PC-3 (cell line): ENCODE results near the gene SH3BP4. TPM values are rescaled to one million over a fixed set of nuclear protein-coding genes. Genes with fewer than 3 reads are reported as not detected.

ENCODE experiments used
- ATAC-seq: fragments of 200-7000 bp; cut with Tn5 transposase; 2 replicates; pipeline ENCODE4 v1.9.1; 2020; ENCODE audit warnings: mild to moderate bottlenecking, moderate library complexity
- BruUV-seq: library from RNA; stranded (reverse); fragments of 400-500 nt; replicated peaks from 2 replicates; lab custom pipeline; 2021; lab: Mats Ljungman, UMichigan
- CTCF ChIA-PET: fragments of 300-600 bp; sonication (Branson Sonifier 250); formaldehyde crosslinking; loops from one replicate; lab custom pipeline; 2022; ENCODE audit warnings: antibody characterized with exemption; lab: Charles Lee
- POLR2A ChIA-PET: fragments of 300-600 bp; sonication (Branson Sonifier 250); formaldehyde crosslinking; loops from one replicate; lab custom pipeline; 2022; ENCODE audit warnings: antibody characterized with exemption; ENCODE audit not compliant: unreplicated experiment; lab: Charles Lee
- DNase-seq: peaks from one replicate; pipeline ENCODE4 v3.0.0-alpha.2; 2015
- H2AFZ ChIP-seq: fragments of 300-600 bp; sonication (generic); 2 replicates; pipeline ENCODE4 v1.6.0; 2016; ENCODE audit warnings: antibody characterized with exemption, low read length
- H3F3A ChIP-seq: fragments of 300-600 bp; sonication (generic); one replicate; pipeline ENCODE4 v1.6.0; 2017; ENCODE audit warnings: antibody characterized with exemption, low read length, control low read depth, mild to moderate bottlenecking; ENCODE audit not compliant: unreplicated experiment
- H3K27ac ChIP-seq: fragments of 300-600 bp; sonication (generic); 2 replicates; pipeline ENCODE4 v1.5.1; 2016; ENCODE audit warnings: mild to moderate bottlenecking, low read length
- H3K27me3 ChIP-seq: fragments of 300-600 bp; sonication (generic); 2 replicates; pipeline ENCODE4 v1.6.1; 2016; ENCODE audit warnings: low read length, mixed read lengths
- H3K36me3 ChIP-seq: fragments of 300-600 bp; sonication (generic); 2 replicates; pipeline ENCODE4 v1.6.1; 2016; ENCODE audit warnings: low read depth, mixed run types, low read length, mixed read lengths
- H3K4me1 ChIP-seq: fragments of 300-600 bp; sonication (generic); 2 replicates; pipeline ENCODE4 v1.5.1; 2016; ENCODE audit warnings: low read length; ENCODE audit not compliant: insufficient read depth
- H3K4me2 ChIP-seq: fragments of 300-600 bp; sonication (generic); 2 replicates; pipeline ENCODE4 v1.6.0; 2016; ENCODE audit warnings: low read length
- H3K4me3 ChIP-seq: fragments of 300-600 bp; sonication (generic); 2 replicates; pipeline ENCODE4 v1.5.1; 2016; ENCODE audit warnings: mild to moderate bottlenecking, low read length, mixed read lengths
- H3K79me2 ChIP-seq: fragments of 300-600 bp; sonication (generic); 2 replicates; pipeline ENCODE4 v1.6.1; 2017; ENCODE audit warnings: low read length, mixed read lengths
- H3K9ac ChIP-seq: fragments of 300-600 bp; sonication (generic); 2 replicates; pipeline ENCODE4 v1.6.0; 2016; ENCODE audit warnings: mild to moderate bottlenecking, low read length
- H3K9me2 ChIP-seq: fragments of 300-600 bp; sonication (generic); replicated peaks from 2 replicates; pipeline ENCODE4 v1.6.1; 2016; ENCODE audit warnings: mixed run types, low read length, mixed read lengths
- H3K9me3 ChIP-seq: fragments of 300-600 bp; sonication (generic); 2 replicates; pipeline ENCODE4 v1.6.1; 2016; ENCODE audit warnings: low read length, mixed read lengths
- H4K20me1 ChIP-seq: fragments of 300-600 bp; sonication (generic); 2 replicates; pipeline ENCODE4 v1.6.1; 2016; ENCODE audit warnings: low read length, mixed read lengths
- CTCF ChIP-seq: fragments of 300-600 bp; sonication (generic); conservative IDR thresholded peaks from 2 replicates; pipeline ENCODE4 v1.5.1; 2017; ENCODE audit warnings: antibody characterized with exemption, low read depth, mild to moderate bottlenecking, low read length
- EZH2 ChIP-seq: fragments of 300-600 bp; sonication (generic); IDR thresholded peaks from one replicate; pipeline ENCODE4 v1.6.1; 2017; ENCODE audit warnings: antibody characterized with exemption, mild to moderate bottlenecking, low read length; ENCODE audit not compliant: unreplicated experiment
- EZH2phosphoT487 ChIP-seq: fragments of 300-600 bp; sonication (generic); IDR thresholded peaks from 2 replicates; pipeline ENCODE4 v1.6.1; 2018; ENCODE audit warnings: mild to moderate bottlenecking, antibody characterized with exemption, low read length, borderline replicate concordance
- intact Hi-C: fragments of 100-400 bp; cut with micrococcal nuclease; formaldehyde crosslinking; loops from 2 replicates; pipeline ENCODE4 v1.9.0; 2023
- total RNA-seq: library from RNA; depleted of rRNA; stranded (reverse); fragments of >200 nt; gene quantifications from 2 replicates; pipeline ENCODE4 v1.2.3, GENCODE V29; 2014

The SH3BP4 gene
- total RNA-seq, 1 experiment from 2014 or later = 35.2 TPM

GRCh38 chr2:234920836-234921235 is 31.0 kb upstream of the SH3BP4 start:
- H3K4me1 ChIP-seq = peaks cover 13% of the 10 kb centered on the region
- H3K4me3 ChIP-seq = no peak overlapping the region
- no peak overlapping the region for H3K9ac ChIP-seq
- H3K27ac ChIP-seq = no peak overlapping the region
- ChIA-PET POLR2A (no interaction called here), CTCF (no interaction called here)
- H2AFZ ChIP-seq = no peak overlapping the region
- H3K27me3 ChIP-seq = no peaks in the 10 kb centered on the region
- H3F3A ChIP-seq = no peaks in the 10 kb centered on the region
- no peak for ATAC-seq
- peak; percentile 33 for DNase-seq
- H4K20me1 ChIP-seq = no peaks in the 10 kb centered on the region
- H3K9me2 ChIP-seq = no peaks in the 10 kb centered on the region
- TF ChIP-seq CTCF = no peak
- TF ChIP-seq EZH2 = no peak
- H3K4me2 ChIP-seq = no peak overlapping the region
- H3K36me3 ChIP-seq = no peaks in the 10 kb centered on the region; the same call in 1 of the 2 replicates
- no TSS peak for BruUV-seq
- H3K79me2 ChIP-seq = no peaks in the 10 kb centered on the region
- intact Hi-C loops = no loop called here
- no peaks in the 10 kb centered on the region for H3K9me3 ChIP-seq

GRCh38 chr2:234929002-234929401 is 22.8 kb upstream of the SH3BP4 start:
- no TSS peak for BruUV-seq
- ChIA-PET CTCF (no interaction called here), POLR2A (no interaction called here)

GRCh38 chr2:234930397-234930796 is 21.4 kb upstream of the SH3BP4 start:
- Histone ChIP-seq H2AFZ (no peak overlapping the region), H3K27me3 (no peaks in the 10 kb centered on the region), H3K4me2 (no peak overlapping the region), H4K20me1 (no peaks in the 10 kb centered on the region), H3K27ac (no peak overlapping the region), H3K9me3 (no peaks in the 10 kb centered on the region), H3K9me2 (no peaks in the 10 kb centered on the region), H3K79me2 (no peaks in the 10 kb centered on the region), H3K4me1 (no peaks in the 10 kb centered on the region), H3K36me3 (no peaks in the 10 kb centered on the region), H3F3A (no peaks in the 10 kb centered on the region), H3K9ac (no peak overlapping the region), H3K4me3 (no peak overlapping the region)
- no peak for ATAC-seq
- BruUV-seq = no TSS peak
- TF ChIP-seq EZH2phosphoT487 (no peak), CTCF (no peak), EZH2 (no peak)
- no peak for DNase-seq
- POLR2A ChIA-PET = no interaction called here
- CTCF ChIA-PET = interaction anchor here (0.7 kb wide), 1 partner anchor 956 kb away, joined by 3 read pairs; no protein-coding TSS in a partner anchor
- intact Hi-C loops = no loop called here

More at GRCh38 chr2:234929002-234929401, 22.8 kb upstream of the SH3BP4 start:
- H3K9ac ChIP-seq = no peak overlapping the region
- no peaks in the 10 kb centered on the region for H3K9me2 ChIP-seq
- H3K27me3 ChIP-seq = no peaks in the 10 kb centered on the region
- no peaks in the 10 kb centered on the region; the same call in 1 of the 2 replicates for H3K36me3 ChIP-seq
- H3K9me3 ChIP-seq = no peaks in the 10 kb centered on the region
- DNase-seq (no peak), ATAC-seq (no peak)
- H2AFZ ChIP-seq = no peak overlapping the region
- H3K4me3 ChIP-seq = no peak overlapping the region
- intact Hi-C loops = no loop called here
- H3K4me2 ChIP-seq = no peak overlapping the region
- no peaks in the 10 kb centered on the region for H3K4me1 ChIP-seq
- no peak overlapping the region for H3K27ac ChIP-seq
- H3F3A ChIP-seq = no peaks in the 10 kb centered on the region
- TF ChIP-seq EZH2 (no peak), EZH2phosphoT487 (no peak), CTCF (no peak)
- H3K79me2 ChIP-seq = no peaks in the 10 kb centered on the region
- no peaks in the 10 kb centered on the region for H4K20me1 ChIP-seq
